HAP-1 (cell line): Measurements from ENCODE around the gene OR1N1.
"Not testable (repeated sequence)": the region's sequence is repeated elsewhere in the genome, so short reads cannot be mapped to it uniquely, and the experiment has no call there.

Experiments
- DNase-seq, 2 experiments: peaks; one replicate each; pipeline ENCODE4 v3.0.0-alpha.2; 2016 to 2020; ENCODE audit warnings: low spot score in 2 of 2
- H3K27me3 ChIP-seq: fragments of 250-450 bp; sonication (Bioruptor Pico); 2 replicates; pipeline ENCODE4 v1.5.1; 2020; ENCODE audit warnings: low read depth, mild to moderate bottlenecking, moderate library complexity
- H3K36me3 ChIP-seq: fragments of 250-450 bp; sonication (Bioruptor Pico); replicated peaks from 2 replicates; pipeline ENCODE4 v1.5.1; 2020; ENCODE audit warnings: mild to moderate bottlenecking
- H3K4me1 ChIP-seq: fragments of 250-450 bp; sonication (Bioruptor Pico); 2 replicates; pipeline ENCODE4 v1.5.1; 2020; ENCODE audit warnings: mild to moderate bottlenecking
- H3K4me3 ChIP-seq: fragments of 250-450 bp; sonication (Bioruptor Pico); 2 replicates; pipeline ENCODE4 v1.5.1; 2020; ENCODE audit warnings: mild to moderate bottlenecking, moderate library complexity
- H3K9me3 ChIP-seq: fragments of 250-450 bp; sonication (Bioruptor Pico); 2 replicates; pipeline ENCODE4 v1.5.1; 2020; ENCODE audit warnings: mild to moderate bottlenecking, moderate library complexity
- in situ Hi-C: fragments of 300-500 bp; cut with MboI; formaldehyde crosslinking; loops from 3 replicates; pipeline ENCODE4 v1.14.3; 2020; ENCODE audit warnings: low sequenced_read_pairs, inconsistent platforms, mixed read lengths

Gene OR1N1, protein sequence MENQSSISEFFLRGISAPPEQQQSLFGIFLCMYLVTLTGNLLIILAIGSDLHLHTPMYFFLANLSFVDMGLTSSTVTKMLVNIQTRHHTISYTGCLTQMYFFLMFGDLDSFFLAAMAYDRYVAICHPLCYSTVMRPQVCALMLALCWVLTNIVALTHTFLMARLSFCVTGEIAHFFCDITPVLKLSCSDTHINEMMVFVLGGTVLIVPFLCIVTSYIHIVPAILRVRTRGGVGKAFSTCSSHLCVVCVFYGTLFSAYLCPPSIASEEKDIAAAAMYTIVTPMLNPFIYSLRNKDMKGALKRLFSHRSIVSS

DNA sequence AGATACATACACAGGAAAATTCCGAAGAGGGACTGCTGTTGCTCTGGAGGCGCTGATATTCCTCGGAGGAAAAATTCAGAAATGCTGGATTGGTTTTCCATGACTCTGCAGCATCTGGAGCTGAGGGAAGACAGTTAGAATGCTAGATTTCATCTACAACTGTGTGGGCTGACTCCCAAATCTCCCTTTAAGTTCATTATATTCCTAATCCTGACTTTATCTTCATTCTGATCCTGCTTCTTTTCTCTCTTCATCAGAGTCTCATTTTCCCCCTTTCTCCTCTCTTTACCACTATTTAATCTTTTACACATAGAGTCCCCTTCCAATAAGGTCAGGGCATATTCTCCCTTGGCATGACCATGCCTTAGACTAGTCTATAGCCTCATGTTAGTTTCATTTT, at the start of gene OR1N1:
Gene OR1N1, minus strand, starts transcription at position 101 of the 400 bp plus-strand sequence. Its CDS starts 0 bp downstream, at position 101.
- H3K36me3 ChIP-seq = no peaks in the 10 kb centered on the region
- DNase-seq = no peak
- in situ Hi-C loops = no loop called here
- H3K4me3 ChIP-seq = no peak within 1 kb of the TSS
- peaks cover 3% of the 10 kb centered on the region; the same call in 1 of the 2 replicates for H3K27me3 ChIP-seq
- no peaks in the 10 kb centered on the region for H3K9me3 ChIP-seq
- H3K4me1 ChIP-seq = no peaks in the 10 kb centered on the region

- Histone ChIP-seq H3K27me3 (no peaks in the 10 kb centered on the region), H3K4me3 (no peak overlapping the region), H3K4me1 (no peaks in the 10 kb centered on the region), H3K9me3 (no peaks in the 10 kb centered on the region), H3K36me3 (no peaks in the 10 kb centered on the region)
- DNase-seq = no peak
- in situ Hi-C loops = no loop called here
Observed at GRCh38 chr9:122572456-122572855, 45.4 kb upstream of the OR1N1 start.

DNA sequence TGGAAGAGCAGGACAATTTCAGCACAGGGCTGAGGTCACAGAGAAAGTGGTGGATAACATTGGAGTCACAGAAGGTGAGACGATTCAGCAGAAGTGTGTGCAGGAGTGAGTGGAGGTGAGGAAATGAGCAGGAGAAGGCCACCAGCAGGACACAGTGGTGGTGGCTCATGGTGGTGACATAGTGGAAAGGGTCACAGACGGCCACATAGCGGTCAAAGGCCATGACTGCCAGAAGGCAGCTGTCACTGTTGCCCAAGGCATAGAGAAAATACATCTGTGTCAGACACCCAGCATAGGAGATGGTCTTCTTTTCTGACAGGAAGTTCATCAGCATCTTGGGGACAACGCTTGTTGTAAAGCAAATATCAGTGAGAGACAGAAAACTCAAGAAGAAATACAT, 40.8 kb upstream of the OR1N1 start:
- Histone ChIP-seq H3K9me3 (no peaks in the 10 kb centered on the region), H3K27me3 (0 out of 2 replicates have a peak, but pooled peaks cover 3% of the 10 kb centered on the region), H3K36me3 (no peaks in the 10 kb centered on the region), H3K4me3 (no peak overlapping the region), H3K4me1 (no peaks in the 10 kb centered on the region)
- DNase-seq = no peak
- in situ Hi-C loops = no loop called here

DNA sequence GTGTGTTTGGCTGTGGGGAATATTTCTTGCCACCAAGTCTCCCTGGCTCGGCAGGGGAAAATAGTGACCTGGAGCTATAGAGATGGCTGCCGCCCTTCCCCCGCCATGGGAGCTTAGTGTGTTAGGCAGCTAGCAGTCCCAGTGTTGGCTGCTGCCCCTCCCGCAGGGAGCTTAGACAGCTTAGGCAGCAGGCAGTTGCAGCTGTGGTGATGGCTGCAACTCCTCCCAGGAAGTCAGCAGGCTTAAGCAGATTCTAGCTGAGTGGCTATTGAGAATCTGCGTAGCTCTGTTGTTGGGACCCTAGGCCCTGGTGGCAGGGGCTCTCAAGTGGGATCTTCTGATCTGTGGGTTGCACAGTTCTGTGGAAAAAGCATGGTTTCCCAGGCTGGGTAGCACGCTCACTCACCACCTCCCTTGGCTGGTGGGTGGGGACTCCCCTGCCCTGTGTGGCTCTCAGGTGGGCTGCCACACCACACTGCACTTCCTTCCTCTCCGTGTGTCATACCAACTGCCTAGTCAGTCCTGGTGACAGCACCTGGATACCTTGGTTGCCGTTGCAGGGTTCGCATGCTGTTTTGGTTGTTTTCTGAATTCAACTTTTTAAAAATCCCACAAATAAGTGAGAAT, 35.2 kb upstream of the OR1N1 start:
- in situ Hi-C loops = no loop called here
- no peak overlapping the region for H3K4me3 ChIP-seq
- DNase-seq = no peak
- H3K9me3 ChIP-seq = no peaks in the 10 kb centered on the region
- 0 out of 2 replicates have a peak, but pooled peaks cover 3% of the 10 kb centered on the region for H3K27me3 ChIP-seq
- H3K36me3 ChIP-seq = no peaks in the 10 kb centered on the region
- no peaks in the 10 kb centered on the region for H3K4me1 ChIP-seq

DNA sequence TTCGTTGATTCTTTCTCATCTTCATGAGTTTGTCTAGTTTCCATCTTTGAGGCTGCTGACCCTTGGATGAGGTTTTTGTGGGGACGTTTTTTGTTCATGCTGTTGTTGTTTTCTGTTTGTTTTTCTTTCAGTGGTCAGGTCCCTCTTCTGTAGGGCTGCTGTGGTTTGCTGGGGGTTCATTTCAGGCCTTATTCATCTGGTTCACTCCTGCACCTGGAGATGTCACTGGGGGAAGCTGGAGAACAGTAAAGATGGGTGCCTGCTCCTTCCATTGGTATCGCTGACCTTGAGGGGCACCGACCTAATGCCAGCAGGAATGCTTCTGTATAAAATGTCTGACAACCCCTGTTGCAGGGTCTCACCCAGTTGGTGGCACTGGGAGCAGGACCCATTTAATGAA, 34.4 kb upstream of the OR1N1 start:
- Histone ChIP-seq H3K4me3 (no peak overlapping the region), H3K27me3 (0 out of 2 replicates have a peak, but pooled peaks cover 3% of the 10 kb centered on the region), H3K36me3 (no peaks in the 10 kb centered on the region), H3K9me3 (no peaks in the 10 kb centered on the region), H3K4me1 (no peaks in the 10 kb centered on the region)
- no peak for DNase-seq
- in situ Hi-C loops = no loop called here

GRCh38 chr9:122552812-122553211, 25.7 kb upstream of the OR1N1 start, which contains the start of gene OR1N2:
TSS of gene OR1N2 (plus strand) at chr9:122553112. CDS start at chr9:122553212, 100 bp downstream.
- no peaks in the 10 kb centered on the region for H3K4me1 ChIP-seq
- H3K27me3 ChIP-seq = peaks cover 4% of the 10 kb centered on the region
- DNase-seq = no peak
- in situ Hi-C loops = no loop called here
- no peaks in the 10 kb centered on the region for H3K36me3 ChIP-seq
- no peak within 1 kb of the TSS for H3K4me3 ChIP-seq
- no peaks in the 10 kb centered on the region for H3K9me3 ChIP-seq

- DNase-seq = no peak
- H3K4me1 ChIP-seq = no peaks in the 10 kb centered on the region
- no peaks in the 10 kb centered on the region for H3K9me3 ChIP-seq
- in situ Hi-C loops = no loop called here
- peaks cover 4% of the 10 kb centered on the region for H3K27me3 ChIP-seq
- no peaks in the 10 kb centered on the region for H3K36me3 ChIP-seq
- H3K4me3 ChIP-seq = no peak overlapping the region
Observed at GRCh38 chr9:122551371-122551770, 24.3 kb upstream of the OR1N1 start.

- Histone ChIP-seq H3K9me3 (no peaks in the 10 kb centered on the region), H3K36me3 (no peaks in the 10 kb centered on the region), H3K4me3 (no peak overlapping the region), H3K4me1 (no peaks in the 10 kb centered on the region), H3K27me3 (peaks cover 8% of the 10 kb centered on the region; the same call in 1 of the 2 replicates)
- in situ Hi-C loops = no loop called here
- no peak for DNase-seq
Observed at GRCh38 chr9:122546196-122546595, 19.1 kb upstream of the OR1N1 start.

- no peak overlapping the region for H3K4me3 ChIP-seq
- DNase-seq = no peak
- H3K27me3 ChIP-seq = peaks cover 8% of the 10 kb centered on the region; the same call in 1 of the 2 replicates
- 0 out of 2 replicates have a peak, but pooled peaks cover 3% of the 10 kb centered on the region for H3K4me1 ChIP-seq
- no peaks in the 10 kb centered on the region for H3K36me3 ChIP-seq
- in situ Hi-C loops = no loop called here
- no peaks in the 10 kb centered on the region for H3K9me3 ChIP-seq
Observed at GRCh38 chr9:122538757-122539156, 11.7 kb upstream of the OR1N1 start.

- in situ Hi-C loops, DNase-seq, H3K4me1 ChIP-seq, H3K36me3 ChIP-seq, H3K27me3 ChIP-seq, H3K9me3 ChIP-seq, H3K4me3 ChIP-seq: not testable (repeated sequence)
Observed at GRCh38 chr9:122537066-122537465, 10.0 kb upstream of the OR1N1 start.

- Histone ChIP-seq H3K9me3 (no peaks in the 10 kb centered on the region), H3K4me3 (no peak overlapping the region), H3K4me1 (0 out of 2 replicates have a peak, but pooled peaks cover 3% of the 10 kb centered on the region), H3K36me3 (no peaks in the 10 kb centered on the region), H3K27me3 (no peaks in the 10 kb centered on the region)
- in situ Hi-C loops = no loop called here
- DNase-seq = no peak
Observed at GRCh38 chr9:122536134-122536533, 9.0 kb upstream of the OR1N1 start.

GRCh38 chr9:122531157-122531556, 4.1 kb upstream of the OR1N1 start:
- H3K9me3 ChIP-seq, in situ Hi-C loops, H3K4me3 ChIP-seq, H3K27me3 ChIP-seq, DNase-seq, H3K4me1 ChIP-seq, H3K36me3 ChIP-seq: not testable (repeated sequence)

DNA sequence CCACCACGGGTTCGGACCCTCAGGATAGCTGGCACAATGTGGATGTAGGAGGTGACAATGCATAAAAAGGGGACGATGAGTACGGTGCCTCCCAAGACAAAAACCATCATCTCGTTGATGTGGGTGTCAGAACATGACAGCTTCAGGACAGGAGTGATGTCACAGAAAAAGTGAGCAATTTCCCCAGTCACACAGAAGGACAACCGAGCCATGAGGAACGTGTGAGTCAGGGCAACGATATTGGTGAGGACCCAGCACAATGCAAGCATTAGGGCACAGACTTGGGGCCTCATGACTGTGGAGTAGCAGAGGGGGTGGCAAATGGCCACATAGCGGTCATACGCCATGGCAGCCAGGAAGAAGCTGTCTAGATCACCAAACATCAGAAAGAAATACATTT, 491 bp downstream of the OR1N1 start:
- Histone ChIP-seq H3K36me3 (no peaks in the 10 kb centered on the region), H3K27me3 (peaks cover 3% of the 10 kb centered on the region; the same call in 1 of the 2 replicates), H3K9me3 (no peaks in the 10 kb centered on the region), H3K4me3 (no peak overlapping the region), H3K4me1 (no peaks in the 10 kb centered on the region)
- DNase-seq = no peak
- in situ Hi-C loops = no loop called here

DNA sequence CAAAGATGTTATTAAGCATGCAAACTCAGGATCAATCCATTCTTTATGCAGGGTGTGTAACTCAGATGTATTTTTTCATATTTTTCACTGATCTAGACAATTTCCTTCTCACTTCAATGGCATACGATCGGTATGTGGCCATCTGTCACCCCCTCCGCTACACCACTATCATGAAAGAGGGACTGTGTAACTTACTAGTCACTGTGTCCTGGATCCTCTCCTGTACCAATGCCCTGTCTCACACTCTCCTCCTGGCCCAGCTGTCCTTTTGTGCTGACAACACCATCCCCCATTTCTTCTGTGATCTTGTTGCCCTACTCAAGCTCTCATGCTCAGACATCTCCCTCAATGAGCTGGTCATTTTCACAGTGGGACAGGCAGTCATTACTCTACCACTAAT, 7.7 kb downstream of the OR1N1 start:
- in situ Hi-C loops = no loop called here
- DNase-seq = no peak
- H3K4me3 ChIP-seq = no peak overlapping the region
- no peaks in the 10 kb centered on the region for H3K36me3 ChIP-seq
- no peaks in the 10 kb centered on the region for H3K9me3 ChIP-seq
- no peaks in the 10 kb centered on the region for H3K4me1 ChIP-seq
- H3K27me3 ChIP-seq = no peaks in the 10 kb centered on the region
